Breast epithelium (tissue), 4 donors: ENCODE results near the gene FCN3. TPM values are rescaled to one million over a fixed set of nuclear protein-coding genes. Genes with fewer than 3 reads are reported as not detected.

Source experiments
- DNase-seq, 2 donors: peaks; one replicate each; pipeline ENCODE4 v3.0.0-alpha.2; 2019; ENCODE audit warnings: low spot score in 2 of 2
- H3K27ac ChIP-seq, 2 donors: fragments of 200-600 bp; sonication (generic) in 1 of 2; one replicate each; pipeline ENCODE4 v1.5.1; 2016 to 2019; ENCODE audit warnings: mild to moderate bottlenecking in 1 of 2
- H3K27me3 ChIP-seq, 2 donors: fragments of 200-600 bp; sonication (generic) in 1 of 2; one replicate each; pipeline versions ENCODE4 v1.5.1 to v1.6.0; 2017 to 2019; ENCODE audit warnings: control low read depth in 1 of 2, mild to moderate bottlenecking in 1 of 2
- H3K36me3 ChIP-seq: fragments of 200-600 bp; one replicate; pipeline ENCODE4 v1.5.1; 2019
- H3K4me1 ChIP-seq, 2 donors: fragments of 200-600 bp; sonication (generic); one replicate each; pipeline ENCODE4 v1.5.1; 2016 to 2019; ENCODE audit warnings: control low read depth in 1 of 2
- H3K4me3 ChIP-seq, 3 donors: fragments of 200-600 bp; sonication (generic); 1 replicate in 2 of 3; 2 replicates in 1 of 3; pipeline ENCODE4 v1.5.1; 2016 to 2019; ENCODE audit warnings: mild to moderate bottlenecking in 3 of 3, moderate library complexity in 2 of 3
- H3K9me3 ChIP-seq, 2 donors: fragments of 200-600 bp; sonication (generic) in 1 of 2; one replicate each; pipeline ENCODE4 v1.5.1; 2016 to 2019; ENCODE audit warnings: control low read depth in 1 of 2
- CTCF ChIP-seq, 3 donors: fragments of 450-650 bp; IDR thresholded peaks; one replicate each; pipeline ENCODE4 v1.5.1; 2016 to 2017; ENCODE audit warnings: antibody characterized with exemption in 3 of 3, mild to moderate bottlenecking in 3 of 3, moderate library complexity in 3 of 3
- POLR2A ChIP-seq: fragments of 450-650 bp; IDR thresholded peaks from one replicate; pipeline ENCODE4 v1.6.1; 2016; ENCODE audit warnings: antibody characterized with exemption, mild to moderate bottlenecking, moderate library complexity
- POLR2AphosphoS5 ChIP-seq, 3 donors: sonication (generic); formaldehyde crosslinking; IDR thresholded peaks; one replicate each; pipeline ENCODE4 v1.6.1; 2017; ENCODE audit warnings: antibody characterized with exemption in 3 of 3
- intact Hi-C: fragments of 100-400 bp; cut with DNase I; formaldehyde crosslinking; loops from one replicate; pipeline ENCODE4 v1.15.1; 2023; ENCODE audit warnings: low total_unique reads
- total RNA-seq, 3 donors: library from RNA; depleted of rRNA; stranded (reverse); fragments of >200 nt; gene quantifications; one replicate each; pipeline ENCODE4 v1.1.0, GENCODE V29; 2016

Gene FCN3
- total RNA-seq, 3 donors from 2014 or later = 6.0 to 10.5 (median 7.4) TPM

- intact Hi-C loops = loop anchor here (10.0 kb wide), 3 partner anchors 95 to 265 kb away; partner anchors contain the start of gene AHDC1
- TF ChIP-seq POLR2A (no peak), POLR2AphosphoS5 (IDR thresholded peaks at IDR 0.05) (no peak), CTCF (IDR thresholded peaks at IDR 0.05) (no peak)
- no peak overlapping the region for H3K27ac ChIP-seq
- H3K4me1 ChIP-seq = peaks cover 9 to 31% of the 10 kb centered on the region in 2 donors
- no peak for DNase-seq
- H3K36me3 ChIP-seq = no peaks in the 10 kb centered on the region
- no peaks in the 10 kb centered on the region for H3K27me3 ChIP-seq
- H3K4me3 ChIP-seq = no peak overlapping the region
- no peaks in the 10 kb centered on the region for H3K9me3 ChIP-seq
Measured at GRCh38 chr1:27399251-27400025, 24.8 kb upstream of the FCN3 start.

- peaks cover 5 to 24% of the 10 kb centered on the region in 2 donors for H3K4me1 ChIP-seq
- intact Hi-C loops = loop anchor here (10.0 kb wide), 3 partner anchors 94 to 266 kb away; partner anchors contain the start of gene AHDC1
Measured at GRCh38 chr1:27398405-27399149, 24.0 kb upstream of the FCN3 start.

GRCh38 chr1:27397749-27398148, 23.1 kb upstream of the FCN3 start:
- no peak for DNase-seq
- H3K4me1 ChIP-seq = peaks cover 4 to 20% of the 10 kb centered on the region in 2 donors
- no peaks in the 10 kb centered on the region for H3K9me3 ChIP-seq
- H3K27me3 ChIP-seq = no peaks in the 10 kb centered on the region
- no peak overlapping the region for H3K27ac ChIP-seq
- intact Hi-C loops = loop anchor here (10.0 kb wide), 3 partner anchors 93 to 267 kb away; partner anchors contain the start of gene AHDC1
- TF ChIP-seq CTCF (IDR thresholded peaks at IDR 0.05) = no peak
- no peak for TF ChIP-seq POLR2AphosphoS5 (IDR thresholded peaks at IDR 0.05)
- no peak for TF ChIP-seq POLR2A
- H3K4me3 ChIP-seq = no peak overlapping the region
- no peaks in the 10 kb centered on the region for H3K36me3 ChIP-seq

More at GRCh38 chr1:27398405-27399149, 24.0 kb upstream of the FCN3 start:
- no peak overlapping the region for H3K4me3 ChIP-seq
- H3K27me3 ChIP-seq = no peaks in the 10 kb centered on the region
- TF ChIP-seq POLR2A (no peak), CTCF (IDR thresholded peaks at IDR 0.05) (no peak), POLR2AphosphoS5 (IDR thresholded peaks at IDR 0.05) (no peak)
- H3K27ac ChIP-seq = no peak overlapping the region
- H3K9me3 ChIP-seq = no peaks in the 10 kb centered on the region
- H3K36me3 ChIP-seq = no peaks in the 10 kb centered on the region
- no peak for DNase-seq

GRCh38 chr1:27397110-27397509, 22.5 kb upstream of the FCN3 start:
- Histone ChIP-seq H3K9me3 (no peaks in the 10 kb centered on the region), H3K4me1 (peaks cover 5 to 13% of the 10 kb centered on the region in 2 donors), H3K4me3 (no peak overlapping the region), H3K27me3 (no peaks in the 10 kb centered on the region), H3K36me3 (no peaks in the 10 kb centered on the region), H3K27ac (no peak overlapping the region)
- intact Hi-C loops = loop anchor here (10.0 kb wide), 3 partner anchors 92 to 268 kb away; partner anchors contain the start of gene AHDC1
- no peak for DNase-seq
- no peak for TF ChIP-seq CTCF (IDR thresholded peaks at IDR 0.05)
- TF ChIP-seq POLR2A = no peak
- TF ChIP-seq POLR2AphosphoS5 (IDR thresholded peaks at IDR 0.05) = no peak
